BE2C (cell line): ENCODE results near the gene BAHCC1.

Experiments used
- DNase-seq: peaks from one replicate; pipeline ENCODE4 v3.0.0-alpha.2; 2020
- H3K27me3 ChIP-seq: fragments of 250-450 bp; sonication (Bioruptor Pico); 2 replicates; pipeline ENCODE4 v1.5.1; 2020; ENCODE audit warnings: mild to moderate bottlenecking
- H3K36me3 ChIP-seq: fragments of 250-450 bp; sonication (Bioruptor Pico); 2 replicates; pipeline ENCODE4 v1.5.1; 2020; ENCODE audit warnings: mild to moderate bottlenecking
- H3K4me1 ChIP-seq: fragments of 250-450 bp; sonication (Bioruptor Pico); 2 replicates; pipeline ENCODE4 v1.5.1; 2020
- H3K4me3 ChIP-seq: 2 replicates; pipeline ENCODE4 v1.5.1; 2011; ENCODE audit warnings: low read depth, low read length
- H3K9me3 ChIP-seq: fragments of 250-450 bp; sonication (Bioruptor Pico); 2 replicates; pipeline ENCODE4 v1.5.1; 2020
- CTCF ChIP-seq: IDR thresholded peaks from 2 replicates; pipeline ENCODE4 v1.5.1; 2012; ENCODE audit warnings: mild to moderate bottlenecking, low read depth, low read length

BAHCC1 gene

GRCh38 chr17:81437191-81437651, 42.0 kb downstream of the BAHCC1 start:
- H3K36me3 ChIP-seq, result no peaks in the 10 kb centered on the region
- no peaks in the 10 kb centered on the region for H3K27me3 ChIP-seq
- TF ChIP-seq CTCF, result no peak
- H3K4me3 ChIP-seq, result no peak overlapping the region
- peaks cover 48% of the 10 kb centered on the region for H3K4me1 ChIP-seq
- H3K9me3 ChIP-seq, result no peaks in the 10 kb centered on the region
- DNase-seq, result peak; percentile 67

GRCh38 chr17:81438007-81438659, 42.9 kb downstream of the BAHCC1 start:
- Histone ChIP-seq H3K27me3 (no peaks in the 10 kb centered on the region), H3K9me3 (no peaks in the 10 kb centered on the region), H3K4me1 (peaks cover 45% of the 10 kb centered on the region), H3K36me3 (no peaks in the 10 kb centered on the region), H3K4me3 (no peak overlapping the region)
- no peak for TF ChIP-seq CTCF
- DNase-seq, result peak; percentile 53

GRCh38 chr17:81438688-81439087, 43.4 kb downstream of the BAHCC1 start:
- Histone ChIP-seq H3K27me3 (no peaks in the 10 kb centered on the region), H3K4me1 (peaks cover 42% of the 10 kb centered on the region), H3K36me3 (no peaks in the 10 kb centered on the region), H3K4me3 (no peak overlapping the region), H3K9me3 (no peaks in the 10 kb centered on the region)
- DNase-seq, result no peak
- no peak for TF ChIP-seq CTCF

GRCh38 chr17:81440051-81440471, 44.8 kb downstream of the BAHCC1 start:
- no peaks in the 10 kb centered on the region for H3K36me3 ChIP-seq

GRCh38 chr17:81440511-81441244, 45.4 kb downstream of the BAHCC1 start:
- TF ChIP-seq CTCF, result peak; percentile 85
- H3K9me3 ChIP-seq, result no peaks in the 10 kb centered on the region
- H3K4me3 ChIP-seq, result no peak overlapping the region
- H3K4me1 ChIP-seq, result peaks cover 25% of the 10 kb centered on the region
- no peaks in the 10 kb centered on the region for H3K27me3 ChIP-seq
- DNase-seq, result peak; percentile 83
- no peaks in the 10 kb centered on the region for H3K36me3 ChIP-seq

More at GRCh38 chr17:81440051-81440471, 44.8 kb downstream of the BAHCC1 start:
- Histone ChIP-seq H3K4me3 (no peak overlapping the region), H3K4me1 (peaks cover 32% of the 10 kb centered on the region), H3K27me3 (no peaks in the 10 kb centered on the region), H3K9me3 (no peaks in the 10 kb centered on the region)
- TF ChIP-seq CTCF, result no peak
- no peak for DNase-seq

GRCh38 chr17:81442791-81443190, 47.5 kb downstream of the BAHCC1 start:
- no peak for DNase-seq
- Histone ChIP-seq H3K4me3 (no peak overlapping the region), H3K4me1 (peaks cover 6% of the 10 kb centered on the region), H3K9me3 (no peaks in the 10 kb centered on the region), H3K36me3 (peaks cover 5% of the 10 kb centered on the region; the same call in 1 of the 2 replicates), H3K27me3 (no peaks in the 10 kb centered on the region)
- TF ChIP-seq CTCF, result no peak
